Stomach (tissue), 4 donors: ENCODE measurements around the gene SEC24D.

Experiments
- POLR2A ChIP-seq, 4 donors: fragments of 450-650 bp; IDR thresholded peaks; one replicate each; pipeline ENCODE4 v1.6.1; 2016; ENCODE audit warnings: antibody characterized with exemption in 4 of 4, control low read depth in 2 of 4, mild to moderate bottlenecking in 1 of 4, moderate library complexity in 1 of 4
- TF ChIP-seq, protein P1 (sequence below), 7 experiments: fragments of 450-650 bp in 4 of 7; fragments of 200-600 bp in 3 of 7; sonication (generic) in 3 of 7; IDR thresholded peaks; one replicate each; pipeline ENCODE4 v1.5.1; 2016 to 2019; ENCODE audit warnings: antibody characterized with exemption in 7 of 7, control low read depth in 2 of 7, mild to moderate bottlenecking in 1 of 7

DNA sequence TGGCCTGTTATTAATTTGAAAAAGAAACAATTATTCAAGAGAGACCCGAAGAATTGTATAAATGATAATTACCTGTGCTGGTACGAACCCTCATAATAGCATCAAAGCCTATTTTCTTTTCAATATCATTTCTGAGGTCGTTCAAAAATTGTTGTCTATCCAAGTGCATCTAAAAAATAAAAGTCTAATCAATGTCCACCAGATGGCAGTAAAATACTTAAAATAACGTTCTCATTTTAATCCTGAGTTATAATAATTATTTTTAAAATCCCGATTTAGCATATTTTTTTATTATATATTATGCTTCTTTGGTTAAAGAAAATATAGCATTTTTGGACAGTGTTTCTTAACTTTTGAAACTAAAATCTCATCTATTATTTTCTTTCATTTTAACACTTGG, 95.1 kb downstream of the SEC24D start:
- TF ChIP-seq, protein P1, sequence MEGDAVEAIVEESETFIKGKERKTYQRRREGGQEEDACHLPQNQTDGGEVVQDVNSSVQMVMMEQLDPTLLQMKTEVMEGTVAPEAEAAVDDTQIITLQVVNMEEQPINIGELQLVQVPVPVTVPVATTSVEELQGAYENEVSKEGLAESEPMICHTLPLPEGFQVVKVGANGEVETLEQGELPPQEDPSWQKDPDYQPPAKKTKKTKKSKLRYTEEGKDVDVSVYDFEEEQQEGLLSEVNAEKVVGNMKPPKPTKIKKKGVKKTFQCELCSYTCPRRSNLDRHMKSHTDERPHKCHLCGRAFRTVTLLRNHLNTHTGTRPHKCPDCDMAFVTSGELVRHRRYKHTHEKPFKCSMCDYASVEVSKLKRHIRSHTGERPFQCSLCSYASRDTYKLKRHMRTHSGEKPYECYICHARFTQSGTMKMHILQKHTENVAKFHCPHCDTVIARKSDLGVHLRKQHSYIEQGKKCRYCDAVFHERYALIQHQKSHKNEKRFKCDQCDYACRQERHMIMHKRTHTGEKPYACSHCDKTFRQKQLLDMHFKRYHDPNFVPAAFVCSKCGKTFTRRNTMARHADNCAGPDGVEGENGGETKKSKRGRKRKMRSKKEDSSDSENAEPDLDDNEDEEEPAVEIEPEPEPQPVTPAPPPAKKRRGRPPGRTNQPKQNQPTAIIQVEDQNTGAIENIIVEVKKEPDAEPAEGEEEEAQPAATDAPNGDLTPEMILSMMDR (IDR thresholded peaks at IDR 0.05) = peak in 3 of 7 experiments; percentile 35 to 46 (median 46)
- TF ChIP-seq POLR2A (IDR thresholded peaks at IDR 0.05) = no peak
